ENCODE results near the gene RPS6KA2. TPM values are rescaled to one million over a fixed set of nuclear protein-coding genes. Genes with fewer than 3 reads are reported as not detected.

RPS6KA2 gene
- total and polyA plus RNA-seq, 2 experiments from 2014 or later = 12.5 to 25.3 TPM

GRCh38 chr6:166523782-166524559, 103.1 kb downstream of the RPS6KA2 start:
- Histone ChIP-seq H3K36me3 (ENCODE audit: insufficient read depth) (no peaks in the 10 kb centered on the region; the same call in 1 of the 2 replicates), H4K20me1 (replicated peaks; ENCODE audit: insufficient read depth) (peaks cover 5% of the 10 kb centered on the region; the same call in 1 of the 2 replicates), H3K9me2 (ENCODE audit: insufficient read depth) (0 out of 2 replicates have a peak, but pooled peaks cover 3% of the 10 kb centered on the region), H3K27ac (ENCODE audit: low read depth) (no peak overlapping the region), H3F3A (replicated peaks; ENCODE audit: low read depth) (no peaks in the 10 kb centered on the region), H3K27me3 (ENCODE audit: insufficient read depth) (no peaks in the 10 kb centered on the region), H3K4me1 (ENCODE audit: insufficient read depth) (no peaks in the 10 kb centered on the region), H3K4me3 (no peak overlapping the region), H3K4me2 (no peak overlapping the region), H2AFZ (no peak overlapping the region), H3K79me2 (replicated peaks; ENCODE audit: insufficient read depth) (no peaks in the 10 kb centered on the region)
- H3K27me3 Mint-ChIP-seq (ENCODE audit: insufficient read depth, low read depth, poor library complexity) = peaks cover 3% of the 10 kb centered on the region
- H3K4me3 Mint-ChIP-seq = no peak overlapping the region
- TF ChIP-seq EZH2phosphoT487 (IDR thresholded peaks at IDR 0.05; ENCODE audit: unreplicated experiment) (no peak), EZH2 (IDR thresholded peaks at IDR 0.05; ENCODE audit: low read depth, unreplicated experiment) (no peak), ZNF462 (CRISPR knock-in tag; IDR thresholded peaks at IDR 0.05) (no peak), ZNF114 (CRISPR knock-in tag; IDR thresholded peaks at IDR 0.05) (no peak), STAT1 (IDR thresholded peaks at IDR 0.05; ENCODE audit: unreplicated experiment) (no peak)
- TF ChIP-seq, protein P1, sequence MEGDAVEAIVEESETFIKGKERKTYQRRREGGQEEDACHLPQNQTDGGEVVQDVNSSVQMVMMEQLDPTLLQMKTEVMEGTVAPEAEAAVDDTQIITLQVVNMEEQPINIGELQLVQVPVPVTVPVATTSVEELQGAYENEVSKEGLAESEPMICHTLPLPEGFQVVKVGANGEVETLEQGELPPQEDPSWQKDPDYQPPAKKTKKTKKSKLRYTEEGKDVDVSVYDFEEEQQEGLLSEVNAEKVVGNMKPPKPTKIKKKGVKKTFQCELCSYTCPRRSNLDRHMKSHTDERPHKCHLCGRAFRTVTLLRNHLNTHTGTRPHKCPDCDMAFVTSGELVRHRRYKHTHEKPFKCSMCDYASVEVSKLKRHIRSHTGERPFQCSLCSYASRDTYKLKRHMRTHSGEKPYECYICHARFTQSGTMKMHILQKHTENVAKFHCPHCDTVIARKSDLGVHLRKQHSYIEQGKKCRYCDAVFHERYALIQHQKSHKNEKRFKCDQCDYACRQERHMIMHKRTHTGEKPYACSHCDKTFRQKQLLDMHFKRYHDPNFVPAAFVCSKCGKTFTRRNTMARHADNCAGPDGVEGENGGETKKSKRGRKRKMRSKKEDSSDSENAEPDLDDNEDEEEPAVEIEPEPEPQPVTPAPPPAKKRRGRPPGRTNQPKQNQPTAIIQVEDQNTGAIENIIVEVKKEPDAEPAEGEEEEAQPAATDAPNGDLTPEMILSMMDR (conservative IDR thresholded peaks at IDR 0.05; ENCODE audit: low read depth in 2 of 2) = no peak
- ATAC-seq (no peak), DNase-seq (ENCODE audit: low spot score) (no peak)
- H3K4me1 Mint-ChIP-seq = peaks cover 9% of the 10 kb centered on the region
- peaks cover 42% of the 10 kb centered on the region for H3K36me3 Mint-ChIP-seq (ENCODE audit: low read depth)
- H3K27ac Mint-ChIP-seq = no peak overlapping the region
- peaks cover 7% of the 10 kb centered on the region; the same call in 1 of the 3 replicates for H3K9me3 Mint-ChIP-seq
